HepG2 (cell line): ENCODE data around the gene STAT1. TPM values are rescaled to one million over a fixed set of nuclear protein-coding genes. Genes with fewer than 3 reads are reported as not detected.

ENCODE experiments used
- ARNT2 ChIP-seq: sonication (generic); formaldehyde crosslinking; IDR thresholded peaks from 2 replicates; pipeline ENCODE4 v1.8.0; 2022; ENCODE audit warnings: mild to moderate bottlenecking, low read depth, missing genetic modification reagents, moderate library complexity
- ESRRA ChIP-seq: sonication (generic); formaldehyde crosslinking; IDR thresholded peaks from 2 replicates; pipeline ENCODE4 v1.5.1; 2020; ENCODE audit warnings: mild to moderate bottlenecking, low read depth, missing genetic modification reagents
- GFI1 ChIP-seq: sonication (generic); formaldehyde crosslinking; IDR thresholded peaks from 2 replicates; pipeline ENCODE4 v1.5.0; 2020; ENCODE audit warnings: missing genetic modification reagents, mild to moderate bottlenecking, borderline replicate concordance
- KLF6 ChIP-seq: IDR thresholded peaks from 2 replicates; pipeline ENCODE4 v1.8.0; 2016; ENCODE audit warnings: missing biosample characterization, missing genetic modification reagents
- NCOR1 ChIP-seq: fragments of 200-600 bp; sonication (generic); IDR thresholded peaks from 2 replicates; pipeline ENCODE4 v1.7.0; 2017; ENCODE audit warnings: antibody characterized with exemption, low read length, borderline replicate concordance
- POLR2AphosphoS2 ChIP-seq: IDR thresholded peaks from 2 replicates; pipeline ENCODE4 v1.6.1; 2011; ENCODE audit warnings: low read depth, low read length, improper control_type of control experiment
- RNF2 ChIP-seq: fragments of 450-650 bp; conservative IDR thresholded peaks from 2 replicates; pipeline ENCODE4 v1.6.1; 2016; ENCODE audit warnings: low read depth
- SRSF4 ChIP-seq: fragments of 200-400 bp; formaldehyde crosslinking; IDR thresholded peaks from one replicate; pipeline ENCODE4 v1.6.1; 2018; ENCODE audit warnings: mild to moderate bottlenecking, low read depth, low read length, moderate library complexity; ENCODE audit not compliant: poor library complexity, severe bottlenecking
- ZBTB33 ChIP-seq: sonication (generic); formaldehyde crosslinking; IDR thresholded peaks from 2 replicates; pipeline ENCODE4 v1.4.0; 2020; ENCODE audit warnings: missing genetic modification reagents
- ZNF263 ChIP-seq: sonication (generic); formaldehyde crosslinking; IDR thresholded peaks from 2 replicates; pipeline ENCODE4 v1.4.0; 2020; ENCODE audit warnings: missing genetic modification reagents
- ZNF318 ChIP-seq: sonication (generic); formaldehyde crosslinking; IDR thresholded peaks from 2 replicates; pipeline ENCODE4 v1.4.0; 2020; ENCODE audit warnings: mild to moderate bottlenecking, missing genetic modification reagents
- ZNF337 ChIP-seq: sonication (generic); formaldehyde crosslinking; IDR thresholded peaks from 2 replicates; pipeline ENCODE4 v1.5.1; 2020; ENCODE audit warnings: missing genetic modification reagents, low read depth, mild to moderate bottlenecking, borderline replicate concordance
- ZNF362 ChIP-seq: sonication (generic); formaldehyde crosslinking; IDR thresholded peaks from 2 replicates; pipeline ENCODE4 v1.4.0; 2020; ENCODE audit warnings: missing genetic modification reagents, mild to moderate bottlenecking, borderline replicate concordance
- ZNF446 ChIP-seq: sonication (generic); formaldehyde crosslinking; IDR thresholded peaks from 2 replicates; pipeline ENCODE4 v1.5.0; 2020; ENCODE audit warnings: mild to moderate bottlenecking, missing genetic modification reagents
- ZNF589 ChIP-seq: sonication (generic); formaldehyde crosslinking; conservative IDR thresholded peaks from 2 replicates; pipeline ENCODE4 v1.8.0; 2022; ENCODE audit warnings: mild to moderate bottlenecking, moderate library complexity, missing genetic modification reagents
- polyA plus RNA-seq, 8 experiments: library from polyadenylated mRNA; depleted of rRNA in 3 of 8; stranded (reverse) in 7 of 8; unstranded in 1 of 8; fragments of >200 nt; fragmentation: Illumina TruSeq in 4 of 8; extraction: Trizol in 4 of 8; gene quantifications; 2 replicates each; pipeline versions ENCODE4 v1.2.1 to v1.2.3, GENCODE V29; 2011 to 2016; ENCODE audit warnings: low read depth in 4 of 8, missing spikeins in 1 of 8, mixed read lengths in 1 of 8; ENCODE audit not compliant: insufficient read depth in 1 of 8
- total RNA-seq, 5 experiments: library from RNA; depleted of rRNA; stranded (reverse); fragments of >200 nt; fragmentation: Illumina TruSeq; extraction: Trizol; gene quantifications; 2 replicates each; pipeline ENCODE4 v1.2.3, GENCODE V29; 2016; ENCODE audit warnings: low read depth in 1 of 5

STAT1 gene
- total and polyA plus RNA-seq, 2 of the 13 experiments (the other 11 are each of a cell fraction or from before 2014, with no cell fraction given), result 21.8 to 59.6 TPM

GRCh38 chr2:191020221-191020741 lies 6.3 kb upstream of the STAT1 start (continued):
- TF ChIP-seq ZNF318 (CRISPR knock-in tag), result 0 out of 2 replicates have a peak, but pooled peaks have one; percentile 54
- TF ChIP-seq ZNF263 (CRISPR knock-in tag), result peak; percentile 78; the same call in 1 of the 2 replicates
- TF ChIP-seq RNF2, result peak; percentile 96
- TF ChIP-seq ZNF337 (CRISPR knock-in tag), result peak; percentile 97
- TF ChIP-seq ZNF362, result peak; percentile 40; the same call in 1 of the 2 replicates
- peak; percentile 88 for TF ChIP-seq ZBTB33 (CRISPR knock-in tag)
- peak; percentile 100 for TF ChIP-seq ARNT2 (CRISPR knock-in tag)
- TF ChIP-seq SRSF4, result peak; percentile 71
- peak; percentile 92; the same call in 1 of the 2 replicates for TF ChIP-seq NCOR1
- TF ChIP-seq POLR2AphosphoS2, result no peak
- TF ChIP-seq ZNF589 (CRISPR knock-in tag), result peak; percentile 100
- TF ChIP-seq GFI1 (CRISPR knock-in tag), result peak; percentile 92
- peak; percentile 99 for TF ChIP-seq ZNF446 (CRISPR knock-in tag)
- peak; percentile 100 for TF ChIP-seq KLF6 (CRISPR knock-in tag)
- peak; percentile 70; the same call in 1 of the 2 replicates for TF ChIP-seq ESRRA (CRISPR knock-in tag)
